ENCODE measurements around the gene FIBIN. TPM values are rescaled to one million over a fixed set of nuclear protein-coding genes. Genes with fewer than 3 reads are reported as not detected.
"Not testable (repeated sequence)": the region's sequence is repeated elsewhere in the genome, so short reads cannot be mapped to it uniquely, and the experiment has no call there.

Gene FIBIN
- total and polyA plus RNA-seq, 9 donors = 5.2 to 43.9 (median 18.7) TPM

- Histone ChIP-seq H3K27ac (peak overlapping the region in 1 of 2 donors; percentile 1), H3K36me3 (no peaks in the 10 kb centered on the region), H3K27me3 (no peaks in the 10 kb centered on the region), H3K9me3 (no peaks in the 10 kb centered on the region), H3K4me1 (ENCODE audit: insufficient read depth) (peaks cover 3% of the 10 kb centered on the region), H3K4me3 (no peak overlapping the region)
- WGBS, 3 donors = 5 to 14% (median 8%) methylated on average over 2 of the region's 2 CpGs
- TF ChIP-seq CTCF (IDR thresholded peaks at IDR 0.05) (no peak), POLR2A (IDR thresholded peaks at IDR 0.05) (no peak), EP300 (IDR thresholded peaks at IDR 0.05) (no peak)
- no peak for DNase-seq
- intact Hi-C loops (cut with DNase I) = no loop called here
Observed at GRCh38 chr11:26974996-26975395, 18.9 kb upstream of the FIBIN start.

DNA sequence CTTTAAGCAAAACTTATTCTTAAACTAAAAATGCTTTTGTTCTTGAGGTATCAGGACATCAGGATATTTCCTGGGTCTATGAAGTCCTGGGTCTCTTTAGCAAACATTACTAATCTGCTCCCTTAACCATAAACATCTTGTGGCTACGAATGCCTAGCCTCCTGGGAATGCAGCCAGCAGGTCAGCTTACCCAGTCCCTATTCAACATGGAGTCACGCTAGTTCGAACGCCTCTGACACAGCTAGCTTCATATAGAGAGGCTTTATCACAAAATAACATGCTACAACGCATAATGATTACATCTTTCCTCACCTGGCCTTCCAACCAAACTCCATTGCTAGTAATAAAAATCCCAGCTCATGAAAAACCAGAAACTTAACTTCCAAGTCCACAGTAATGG lies 17.5 kb upstream of the FIBIN start:
- Histone ChIP-seq H3K9me3 (no peaks in the 10 kb centered on the region), H3K4me3 (no peak overlapping the region), H3K4me1 (ENCODE audit: insufficient read depth) (peaks cover 3% of the 10 kb centered on the region), H3K27me3 (no peaks in the 10 kb centered on the region), H3K27ac (peak overlapping the region in 1 of 2 donors; percentile 1), H3K36me3 (no peaks in the 10 kb centered on the region)
- TF ChIP-seq CTCF (IDR thresholded peaks at IDR 0.05) (no peak), POLR2A (IDR thresholded peaks at IDR 0.05) (no peak), EP300 (IDR thresholded peaks at IDR 0.05) (no peak)
- peak in 1 of 5 donors; percentile 40 for DNase-seq
- 27 to 54% (median 39%) methylated on average over 5 of the region's 5 CpGs for WGBS, 3 donors
- intact Hi-C loops (cut with DNase I) = no loop called here

DNA sequence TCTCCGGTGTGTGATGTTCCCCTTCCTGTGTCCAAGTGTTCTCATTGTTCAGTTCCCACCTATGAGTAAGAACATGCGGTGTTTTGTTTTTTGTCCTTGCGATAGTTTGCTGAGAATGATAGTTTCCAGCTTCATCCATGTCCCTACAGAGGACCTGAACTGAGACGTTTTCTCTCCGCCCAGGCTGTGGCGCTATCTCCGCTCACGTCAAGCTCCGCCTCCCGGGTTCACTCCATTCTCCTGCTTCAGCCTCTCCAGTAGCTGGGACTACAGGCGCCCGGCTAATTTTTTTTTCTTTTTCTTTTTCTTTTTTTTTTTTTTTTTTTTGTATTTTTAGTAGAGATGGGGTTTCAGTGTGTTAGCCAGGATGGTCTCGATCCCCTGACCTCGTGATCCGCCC lies 16.7 kb upstream of the FIBIN start:
- DNase-seq; H3K4me1 ChIP-seq (ENCODE audit: insufficient read depth); H3K27ac ChIP-seq; intact Hi-C loops (cut with DNase I); H3K4me3 ChIP-seq; H3K9me3 ChIP-seq; H3K36me3 ChIP-seq; H3K27me3 ChIP-seq: not testable (repeated sequence)
- WGBS, 3 donors = 94 to 95% (median 94%) methylated on average over 14 to 15 of the region's 15 CpGs

DNA sequence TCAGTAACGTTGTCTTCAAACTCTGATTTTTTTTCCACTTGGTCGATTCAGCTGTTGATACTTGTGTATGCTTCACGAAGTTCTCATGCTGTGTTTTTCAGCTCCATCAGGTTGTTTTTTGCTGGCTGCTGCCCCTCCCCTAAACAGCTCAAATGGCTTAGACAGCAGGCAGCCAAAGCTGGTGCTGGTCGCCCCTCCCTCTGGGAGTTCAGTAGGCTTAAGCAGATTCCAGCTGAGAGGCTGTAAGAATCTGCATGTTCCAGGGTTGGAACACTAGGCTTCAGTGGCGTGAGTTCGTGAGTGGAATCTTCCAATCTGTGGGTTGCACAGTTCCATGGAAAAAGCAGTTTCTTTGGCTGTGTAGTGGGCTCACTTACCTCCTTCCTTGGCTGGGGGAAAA lies 10.3 kb upstream of the FIBIN start:
- no peak for TF ChIP-seq CTCF (IDR thresholded peaks at IDR 0.05)
- no peak for TF ChIP-seq EP300 (IDR thresholded peaks at IDR 0.05)
- Histone ChIP-seq H3K4me3 (no peak overlapping the region), H3K27me3 (no peaks in the 10 kb centered on the region), H3K36me3 (no peaks in the 10 kb centered on the region), H3K9me3 (no peaks in the 10 kb centered on the region), H3K4me1 (ENCODE audit: insufficient read depth) (peaks cover 2% of the 10 kb centered on the region), H3K27ac (no peak overlapping the region)
- no peak for DNase-seq
- 82 to 89% (median 86%) methylated on average over 6 of the region's 6 CpGs for WGBS, 3 donors
- intact Hi-C loops (cut with DNase I) = no loop called here

DNA sequence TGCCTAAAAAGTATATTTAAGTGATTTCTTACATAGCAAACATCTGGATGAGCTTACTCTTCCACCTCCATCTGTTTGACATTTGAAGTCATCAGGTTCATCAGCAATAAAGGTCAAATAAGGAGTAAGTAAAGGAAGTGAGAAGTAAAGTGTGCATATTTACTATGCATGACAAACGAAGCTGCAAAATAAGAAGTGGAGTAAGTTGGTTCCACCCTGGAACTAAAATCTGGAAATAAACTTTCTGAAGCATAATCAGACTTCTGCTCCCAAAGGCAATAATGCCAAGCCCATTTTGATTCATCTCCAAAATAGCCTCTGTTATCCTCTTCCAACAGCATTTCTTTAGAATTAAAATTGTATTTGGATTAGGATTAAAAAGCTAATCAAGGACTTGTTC lies 8.4 kb upstream of the FIBIN start:
- Histone ChIP-seq H3K4me1 (ENCODE audit: insufficient read depth) (peaks cover 2% of the 10 kb centered on the region), H3K9me3 (no peaks in the 10 kb centered on the region), H3K36me3 (no peaks in the 10 kb centered on the region), H3K4me3 (no peak overlapping the region), H3K27ac (no peak overlapping the region), H3K27me3 (no peaks in the 10 kb centered on the region)
- intact Hi-C loops (cut with DNase I) = no loop called here
- WGBS, 3 donors = 18 to 40% (median 32%) methylated on average over 1 of the region's 1 CpG
- TF ChIP-seq EP300 (IDR thresholded peaks at IDR 0.05) = no peak
- no peak for TF ChIP-seq POLR2A (IDR thresholded peaks at IDR 0.05)
- TF ChIP-seq CTCF (IDR thresholded peaks at IDR 0.05) = no peak
- DNase-seq = no peak

Data from ovary (tissue), 9 donors.